Left ventricle myocardium inferior (tissue), 1 donor: ENCODE measurements around the gene C9orf72. TPM values are rescaled to one million over a fixed set of nuclear protein-coding genes. Genes with fewer than 3 reads are reported as not detected.

Experiments
- DNase-seq: peaks from one replicate; pipeline ENCODE4 v3.0.0-alpha.2; 2020
- H3K27ac ChIP-seq: fragments of 200-600 bp; replicated peaks from 2 replicates; pipeline ENCODE4 v1.8.0; 2021
- H3K27me3 ChIP-seq: fragments of 200-600 bp; 2 replicates; pipeline ENCODE4 v1.8.0; 2021; ENCODE audit warnings: low read depth
- H3K36me3 ChIP-seq: fragments of 200-600 bp; 2 replicates; pipeline ENCODE4 v1.8.0; 2021
- H3K4me1 ChIP-seq: fragments of 200-600 bp; 2 replicates; pipeline ENCODE4 v1.8.0; 2021
- H3K4me3 ChIP-seq: fragments of 200-600 bp; 2 replicates; pipeline ENCODE4 v1.8.0; 2021; ENCODE audit warnings: mild to moderate bottlenecking, moderate library complexity
- H3K9me3 ChIP-seq: fragments of 200-600 bp; replicated peaks from 2 replicates; pipeline ENCODE4 v1.8.0; 2021
- intact Hi-C: fragments of 100-400 bp; cut with micrococcal nuclease; formaldehyde crosslinking; loops from one replicate; pipeline ENCODE4 v1.11.0; 2022
- total RNA-seq: library from RNA; stranded (reverse); fragmentation: NEBNext Ultra II Directional; extraction: Animal tissue kit (Norgen Biotek cat#: 25700); gene quantifications from one replicate; pipeline ENCODE4 v1.2.1, GENCODE V29; 2021
- TF ChIP-seq, protein P1 (sequence below): fragments of 200-600 bp; IDR thresholded peaks from 2 replicates; pipeline ENCODE4 v1.8.0; 2021; ENCODE audit warnings: antibody characterized with exemption, mild to moderate bottlenecking, borderline replicate concordance
- donor health status: DM: no; HTN: yes; CAD: no; lungs with severe emphysema.

C9orf72 gene
- total RNA-seq, 1 donor from 2014 or later = 15.6 TPM

DNA sequence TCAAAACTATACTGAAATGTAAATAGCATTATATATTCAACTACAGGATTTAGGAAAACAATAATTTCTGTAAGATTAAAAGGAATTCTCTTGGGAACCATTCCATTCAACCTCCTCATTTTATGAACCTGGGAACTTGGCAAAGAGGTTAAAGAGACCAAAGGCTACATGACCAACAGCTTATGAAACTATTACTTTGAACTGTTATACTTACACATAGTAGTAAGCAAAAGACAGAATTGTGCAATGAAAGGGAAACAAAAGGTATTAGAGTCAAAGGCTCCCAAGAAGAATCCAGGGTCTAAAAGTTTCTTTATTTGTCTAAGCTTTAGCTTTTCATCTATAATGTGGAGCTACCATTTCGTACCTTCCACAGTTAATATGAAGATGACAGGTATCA is 7.2 kb downstream of the C9orf72 start:
- H3K4me3 ChIP-seq = no peak overlapping the region
- H3K27ac ChIP-seq = no peak overlapping the region
- TF ChIP-seq, protein P1, sequence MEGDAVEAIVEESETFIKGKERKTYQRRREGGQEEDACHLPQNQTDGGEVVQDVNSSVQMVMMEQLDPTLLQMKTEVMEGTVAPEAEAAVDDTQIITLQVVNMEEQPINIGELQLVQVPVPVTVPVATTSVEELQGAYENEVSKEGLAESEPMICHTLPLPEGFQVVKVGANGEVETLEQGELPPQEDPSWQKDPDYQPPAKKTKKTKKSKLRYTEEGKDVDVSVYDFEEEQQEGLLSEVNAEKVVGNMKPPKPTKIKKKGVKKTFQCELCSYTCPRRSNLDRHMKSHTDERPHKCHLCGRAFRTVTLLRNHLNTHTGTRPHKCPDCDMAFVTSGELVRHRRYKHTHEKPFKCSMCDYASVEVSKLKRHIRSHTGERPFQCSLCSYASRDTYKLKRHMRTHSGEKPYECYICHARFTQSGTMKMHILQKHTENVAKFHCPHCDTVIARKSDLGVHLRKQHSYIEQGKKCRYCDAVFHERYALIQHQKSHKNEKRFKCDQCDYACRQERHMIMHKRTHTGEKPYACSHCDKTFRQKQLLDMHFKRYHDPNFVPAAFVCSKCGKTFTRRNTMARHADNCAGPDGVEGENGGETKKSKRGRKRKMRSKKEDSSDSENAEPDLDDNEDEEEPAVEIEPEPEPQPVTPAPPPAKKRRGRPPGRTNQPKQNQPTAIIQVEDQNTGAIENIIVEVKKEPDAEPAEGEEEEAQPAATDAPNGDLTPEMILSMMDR = no peak
- no peaks in the 10 kb centered on the region for H3K9me3 ChIP-seq
- H3K4me1 ChIP-seq = peaks cover 44% of the 10 kb centered on the region
- no peak for DNase-seq
- no peaks in the 10 kb centered on the region for H3K27me3 ChIP-seq
- intact Hi-C loops = no loop called here
- H3K36me3 ChIP-seq = peaks cover 27% of the 10 kb centered on the region

DNA sequence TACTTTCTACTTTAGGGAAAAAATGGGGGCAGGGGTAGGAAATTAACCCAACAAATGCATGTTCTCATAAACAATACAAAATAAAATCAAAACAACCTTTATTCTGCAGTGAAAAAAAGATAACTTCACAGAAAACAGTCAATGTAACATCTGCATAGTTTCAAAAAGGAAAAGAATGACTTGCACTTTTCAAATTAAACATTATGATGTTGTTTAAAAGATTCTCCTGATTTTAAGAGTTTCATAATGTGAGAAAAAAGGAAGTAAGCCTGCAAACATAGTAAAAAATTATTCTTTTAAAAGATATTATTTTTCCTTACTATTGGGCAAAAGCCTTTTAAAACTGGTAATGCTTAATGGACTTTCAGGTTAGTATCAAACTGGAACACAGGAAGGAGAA is 7.6 kb downstream of the C9orf72 start:
- H3K9me3 ChIP-seq = no peaks in the 10 kb centered on the region
- H3K36me3 ChIP-seq = peaks cover 31% of the 10 kb centered on the region
- H3K4me1 ChIP-seq = peaks cover 40% of the 10 kb centered on the region
- no peak overlapping the region for H3K4me3 ChIP-seq
- H3K27ac ChIP-seq = no peak overlapping the region
- intact Hi-C loops = no loop called here
- no peaks in the 10 kb centered on the region for H3K27me3 ChIP-seq
- no peak for DNase-seq
- TF ChIP-seq, protein P1 = no peak

DNA sequence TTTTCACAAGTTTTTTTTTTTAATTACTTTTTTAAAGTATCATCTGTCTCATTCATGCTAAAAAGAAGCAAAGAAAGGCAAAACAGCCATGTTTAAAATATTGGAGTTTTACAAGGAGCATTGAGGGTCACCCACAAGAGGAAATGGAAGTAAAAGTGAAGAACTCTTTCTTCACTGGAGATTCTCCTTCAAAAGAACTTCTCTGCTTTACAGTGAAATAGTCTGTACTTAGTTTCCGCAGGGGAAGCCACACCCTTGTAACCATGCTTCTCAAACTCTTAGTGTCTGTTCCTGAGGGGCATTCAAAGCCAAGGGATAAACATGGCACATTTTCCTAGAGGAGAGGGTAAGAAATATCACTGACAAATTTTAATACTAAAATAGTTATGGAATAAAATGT is 8.6 kb downstream of the C9orf72 start:
- no peaks in the 10 kb centered on the region for H3K9me3 ChIP-seq
- intact Hi-C loops = no loop called here
- peaks cover 42% of the 10 kb centered on the region for H3K36me3 ChIP-seq
- TF ChIP-seq, protein P1 = no peak
- H3K27me3 ChIP-seq = no peaks in the 10 kb centered on the region
- no peak overlapping the region for H3K27ac ChIP-seq
- no peak overlapping the region for H3K4me3 ChIP-seq
- H3K4me1 ChIP-seq = peaks cover 31% of the 10 kb centered on the region
- DNase-seq = no peak

DNA sequence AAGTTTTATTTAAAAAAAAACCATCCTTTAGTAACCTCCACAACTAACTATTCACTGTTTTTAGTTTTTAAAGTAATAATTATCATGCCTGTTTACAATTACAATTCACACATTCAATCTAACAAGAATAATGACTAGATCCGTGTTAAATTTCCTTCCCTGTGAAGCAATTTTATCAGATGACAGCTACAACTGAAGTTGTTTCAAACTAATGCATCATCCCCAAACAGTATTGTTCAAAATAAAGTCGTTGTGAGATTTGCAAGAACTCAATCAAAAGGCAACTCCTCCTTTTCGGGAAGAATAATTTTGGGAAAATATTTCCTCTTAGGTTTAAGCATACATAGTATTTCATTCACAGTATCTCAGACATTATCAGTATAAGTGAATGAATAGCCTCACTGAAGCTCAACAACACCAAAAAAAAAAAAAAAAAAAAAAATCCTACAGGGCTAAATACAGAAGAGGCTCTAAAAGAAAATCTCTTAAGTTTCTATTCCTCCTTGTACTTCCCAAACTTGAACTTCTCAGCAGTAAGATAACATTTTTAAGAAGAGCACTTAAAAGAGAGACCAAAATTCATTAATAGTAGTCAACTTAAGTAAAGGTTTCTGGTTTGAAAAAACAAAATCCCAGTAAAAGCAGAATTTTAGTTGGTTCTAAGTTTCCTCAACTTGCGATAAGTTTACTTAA is 9.4 kb downstream of the C9orf72 start:
- intact Hi-C loops = no loop called here
- Histone ChIP-seq H3K27ac (no peak overlapping the region), H3K4me1 (peaks cover 23% of the 10 kb centered on the region), H3K36me3 (peaks cover 49% of the 10 kb centered on the region), H3K9me3 (no peaks in the 10 kb centered on the region), H3K4me3 (no peak overlapping the region), H3K27me3 (no peaks in the 10 kb centered on the region)
- TF ChIP-seq, protein P1 = no peak
- no peak for DNase-seq

DNA sequence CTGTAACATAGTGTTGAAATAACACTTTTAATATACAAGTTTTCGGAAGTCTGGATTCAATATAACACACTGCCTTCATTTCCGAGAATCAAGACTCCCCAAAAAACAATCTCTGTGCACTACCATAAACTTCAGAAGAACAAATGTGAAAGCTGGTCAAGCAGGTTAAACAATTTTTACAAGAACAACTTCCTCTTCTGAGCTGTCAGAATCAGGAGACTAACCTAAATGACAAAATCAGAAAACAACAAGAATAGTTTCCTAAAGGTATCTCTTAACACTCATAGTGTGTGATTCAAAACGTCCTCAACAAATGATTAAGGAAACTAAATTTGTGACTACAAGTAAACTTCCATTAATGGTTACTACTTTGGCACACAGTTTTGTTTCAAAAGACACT is 11.6 kb downstream of the C9orf72 start:
- H3K27me3 ChIP-seq = no peaks in the 10 kb centered on the region
- H3K9me3 ChIP-seq = no peaks in the 10 kb centered on the region
- no peak for DNase-seq
- H3K27ac ChIP-seq = no peak overlapping the region
- H3K4me3 ChIP-seq = no peak overlapping the region
- peaks cover 3% of the 10 kb centered on the region for H3K4me1 ChIP-seq
- intact Hi-C loops = no loop called here
- TF ChIP-seq, protein P1 = no peak
- peaks cover 69% of the 10 kb centered on the region for H3K36me3 ChIP-seq
